ENCODE results near the gene PSORS1C1.

GRCh38 chr6:31180500-31180899, 65.9 kb downstream of the PSORS1C1 start:
- TF ChIP-seq POLR2A (IDR thresholded peaks at IDR 0.05) (no peak), CTCF (IDR thresholded peaks at IDR 0.05) (no peak)

Measured in Peyer's patch (tissue), 4 donors.